Lower lobe of right lung (tissue), 2 donors: Measurements from ENCODE around the gene TTBK2. TPM values are rescaled to one million over a fixed set of nuclear protein-coding genes. Genes with fewer than 3 reads are reported as not detected.
"Not testable (repeated sequence)": the region's sequence is repeated elsewhere in the genome, so short reads cannot be mapped to it uniquely, and the experiment has no call there.

Experiments used
- ATAC-seq, 2 donors: fragments of 200-7000 bp; cut with Tn5 transposase; one replicate each; pipeline ENCODE4 v1.9.1; 2020 to 2022; ENCODE audit warnings: mild to moderate bottlenecking in 2 of 2, moderate library complexity in 2 of 2
- DNase-seq: peaks from one replicate; pipeline ENCODE4 v3.0.0-alpha.2; 2020
- H3K27ac ChIP-seq: fragments of 200-600 bp; one replicate; pipeline ENCODE4 v1.8.0; 2022
- H3K27me3 ChIP-seq: fragments of 200-600 bp; one replicate; pipeline ENCODE4 v1.8.0; 2022; ENCODE audit warnings: low read depth
- H3K36me3 ChIP-seq: fragments of 200-600 bp; one replicate; pipeline ENCODE4 v1.8.0; 2022; ENCODE audit warnings: mild to moderate bottlenecking
- H3K4me1 ChIP-seq: fragments of 200-600 bp; one replicate; pipeline ENCODE4 v1.8.0; 2022
- H3K4me3 ChIP-seq: fragments of 200-600 bp; one replicate; pipeline ENCODE4 v1.8.0; 2022; ENCODE audit warnings: mild to moderate bottlenecking
- H3K9me3 ChIP-seq: fragments of 200-600 bp; one replicate; pipeline ENCODE4 v1.8.0; 2022
- intact Hi-C: fragments of 100-400 bp; cut with DNase I; formaldehyde crosslinking; loops from one replicate; pipeline ENCODE4 v1.11.0; 2022
- total RNA-seq: library from RNA; stranded (reverse); fragmentation: NEBNext Ultra II Directional; extraction: Animal tissue kit (Norgen Biotek cat#: 25700); gene quantifications from one replicate; pipeline ENCODE4 v1.2.1, GENCODE V29; 2021
- TF ChIP-seq, protein P1 (sequence below): fragments of 200-600 bp; IDR thresholded peaks from one replicate; pipeline ENCODE4 v1.8.0; 2022; ENCODE audit warnings: antibody characterized with exemption, mild to moderate bottlenecking
- donor health status: DM: no; HTN: yes; CAD: no; lungs with severe emphysema.

Gene TTBK2
- total RNA-seq, 1 donor from 2014 or later: 19.1 TPM

DNA sequence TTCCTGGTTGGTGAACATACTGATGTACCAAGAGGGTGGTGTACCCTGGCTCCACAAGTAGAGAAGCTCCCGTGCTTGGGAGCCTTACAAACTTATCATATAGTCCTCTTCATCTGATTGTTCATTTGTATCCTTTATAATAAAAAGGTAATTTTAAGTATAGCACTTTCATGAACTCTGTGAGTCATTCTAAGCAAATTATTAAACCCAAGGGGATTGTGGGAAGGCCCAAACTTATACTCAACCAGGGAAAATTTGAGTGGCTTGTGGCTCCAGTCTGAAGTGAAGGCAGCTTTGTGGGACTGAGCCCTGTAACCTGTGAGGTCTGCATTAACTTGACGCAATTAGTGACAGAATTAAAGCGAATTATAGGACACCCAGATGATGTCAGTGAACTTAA is 29.0 kb downstream of the TTBK2 start:
- intact Hi-C loops: no loop called here
- TF ChIP-seq, protein P1, sequence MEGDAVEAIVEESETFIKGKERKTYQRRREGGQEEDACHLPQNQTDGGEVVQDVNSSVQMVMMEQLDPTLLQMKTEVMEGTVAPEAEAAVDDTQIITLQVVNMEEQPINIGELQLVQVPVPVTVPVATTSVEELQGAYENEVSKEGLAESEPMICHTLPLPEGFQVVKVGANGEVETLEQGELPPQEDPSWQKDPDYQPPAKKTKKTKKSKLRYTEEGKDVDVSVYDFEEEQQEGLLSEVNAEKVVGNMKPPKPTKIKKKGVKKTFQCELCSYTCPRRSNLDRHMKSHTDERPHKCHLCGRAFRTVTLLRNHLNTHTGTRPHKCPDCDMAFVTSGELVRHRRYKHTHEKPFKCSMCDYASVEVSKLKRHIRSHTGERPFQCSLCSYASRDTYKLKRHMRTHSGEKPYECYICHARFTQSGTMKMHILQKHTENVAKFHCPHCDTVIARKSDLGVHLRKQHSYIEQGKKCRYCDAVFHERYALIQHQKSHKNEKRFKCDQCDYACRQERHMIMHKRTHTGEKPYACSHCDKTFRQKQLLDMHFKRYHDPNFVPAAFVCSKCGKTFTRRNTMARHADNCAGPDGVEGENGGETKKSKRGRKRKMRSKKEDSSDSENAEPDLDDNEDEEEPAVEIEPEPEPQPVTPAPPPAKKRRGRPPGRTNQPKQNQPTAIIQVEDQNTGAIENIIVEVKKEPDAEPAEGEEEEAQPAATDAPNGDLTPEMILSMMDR: no peak

DNA sequence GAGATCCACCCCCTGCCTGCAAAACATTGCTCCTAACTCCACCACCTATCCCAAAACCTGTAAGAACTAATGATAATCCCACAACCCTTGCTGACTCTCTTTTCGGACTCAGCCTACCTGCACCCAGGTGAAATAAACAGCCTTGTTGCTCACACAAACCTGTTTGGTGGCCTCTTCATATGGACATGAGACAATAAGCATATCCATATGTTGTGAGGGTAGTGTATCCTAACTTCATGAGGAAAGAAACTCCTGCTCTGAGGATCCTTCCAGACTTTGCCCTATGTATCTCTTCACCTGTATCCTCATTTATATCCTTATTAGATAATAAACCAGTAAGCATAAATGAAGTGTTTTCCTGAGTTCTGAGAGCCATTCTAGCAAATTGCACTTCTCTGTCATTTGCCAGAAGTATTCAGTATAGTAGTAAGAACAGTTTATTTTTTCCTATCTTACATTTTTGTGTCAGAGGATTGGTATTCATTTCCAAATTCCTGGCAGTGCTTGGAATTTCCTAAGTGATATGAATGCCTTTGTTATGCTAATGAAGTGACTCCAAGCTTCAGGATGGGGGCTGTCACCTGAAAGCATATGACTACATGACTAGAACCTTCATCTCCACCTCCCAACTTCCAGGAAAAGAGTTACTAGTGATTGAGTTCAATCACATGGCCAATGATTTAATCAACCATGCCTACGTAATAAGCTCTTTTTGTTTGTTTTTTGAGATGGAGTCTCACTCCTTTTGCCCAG is 30.2 kb downstream of the TTBK2 start:
- TF ChIP-seq, protein P1: no peak
- no peak overlapping the region for H3K4me3 ChIP-seq
- intact Hi-C loops: no loop called here

More for the DNA sequence above, 29.0 kb downstream of the TTBK2 start:
- DNase-seq (no peak), ATAC-seq (no peak)
- Histone ChIP-seq H3K36me3 (no peaks in the 10 kb centered on the region), H3K4me1 (peaks cover 11% of the 10 kb centered on the region), H3K27ac (no peak overlapping the region), H3K27me3 (no peaks in the 10 kb centered on the region), H3K9me3 (peaks cover 3% of the 10 kb centered on the region), H3K4me3 (no peak overlapping the region)

DNA sequence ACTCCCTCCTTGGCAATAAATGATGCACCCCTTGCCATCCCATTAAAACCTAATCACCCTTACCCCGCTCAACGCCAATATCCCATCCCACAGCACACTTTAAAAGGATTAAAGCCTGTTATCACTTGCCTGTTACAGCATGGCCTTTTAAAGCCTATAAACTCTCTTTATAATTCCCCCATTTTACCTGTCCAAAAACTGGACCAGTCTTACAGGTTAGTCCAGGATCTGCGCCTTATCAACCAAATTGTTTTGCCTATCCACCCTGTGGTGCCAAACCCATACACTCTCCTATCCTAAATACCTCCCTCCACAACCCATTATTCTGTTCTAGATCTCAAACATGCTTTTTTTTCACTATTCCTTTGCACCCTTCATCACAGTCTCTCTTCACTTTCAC is 33.2 kb downstream of the TTBK2 start:
- ATAC-seq, H3K9me3 ChIP-seq, H3K27ac ChIP-seq, H3K4me3 ChIP-seq, DNase-seq, intact Hi-C loops, H3K36me3 ChIP-seq, H3K27me3 ChIP-seq: not testable (repeated sequence)
- peaks cover 11% of the 10 kb centered on the region for H3K4me1 ChIP-seq

More for the DNA sequence above, 30.2 kb downstream of the TTBK2 start:
- DNase-seq (no peak), ATAC-seq (peak; percentile 53 to 74)
- H3K27me3 ChIP-seq: no peaks in the 10 kb centered on the region
- peaks cover 3% of the 10 kb centered on the region for H3K9me3 ChIP-seq
- no peak overlapping the region for H3K27ac ChIP-seq
- no peaks in the 10 kb centered on the region for H3K36me3 ChIP-seq
- peaks cover 11% of the 10 kb centered on the region for H3K4me1 ChIP-seq

DNA sequence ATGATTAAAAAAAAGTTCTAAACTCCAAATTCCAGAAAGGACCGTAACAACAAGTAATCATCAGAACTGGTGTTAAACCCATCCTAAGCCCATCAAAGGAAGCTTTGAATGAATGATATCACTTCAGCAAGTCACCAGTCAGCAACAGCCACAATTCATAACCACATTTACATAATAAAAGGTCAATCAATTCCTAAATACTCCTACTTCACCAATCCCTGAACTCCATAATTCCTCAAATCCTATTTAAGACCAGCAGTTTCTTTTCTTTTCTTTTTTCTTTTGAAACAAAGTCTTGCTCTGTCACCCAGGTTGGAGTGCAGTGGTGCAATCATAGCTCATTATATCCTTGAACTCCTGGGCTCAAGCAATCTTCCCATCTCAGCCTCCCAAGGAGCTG is 40.5 kb downstream of the TTBK2 start:
- ATAC-seq (no peak), DNase-seq (no peak)
- no peaks in the 10 kb centered on the region for H3K9me3 ChIP-seq
- intact Hi-C loops: no loop called here
- no peak overlapping the region for H3K27ac ChIP-seq
- H3K4me3 ChIP-seq: no peak overlapping the region
- no peaks in the 10 kb centered on the region for H3K36me3 ChIP-seq
- no peaks in the 10 kb centered on the region for H3K4me1 ChIP-seq
- H3K27me3 ChIP-seq: no peaks in the 10 kb centered on the region
- TF ChIP-seq, protein P1: no peak

DNA sequence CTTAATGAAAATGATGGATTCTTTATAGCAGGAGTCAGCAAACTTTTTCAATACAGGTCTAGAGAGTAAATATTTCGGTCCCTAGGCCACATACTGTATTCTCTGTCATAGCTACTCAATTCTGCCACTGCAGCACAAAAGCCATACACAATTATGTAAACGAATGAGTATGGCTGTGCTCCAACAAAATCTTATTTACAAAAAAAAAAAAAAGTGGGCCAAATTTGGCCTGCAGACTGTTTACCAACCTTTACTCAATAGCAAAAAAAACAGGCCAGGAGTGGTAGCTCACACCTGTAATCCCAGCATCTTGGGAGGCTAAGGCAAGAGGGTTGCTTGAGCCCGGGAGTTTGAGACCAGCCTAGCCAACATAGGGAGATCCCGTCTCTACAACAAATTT is 41.1 kb downstream of the TTBK2 start:
- Histone ChIP-seq H3K4me3 (no peak overlapping the region), H3K36me3 (no peaks in the 10 kb centered on the region), H3K27me3 (no peaks in the 10 kb centered on the region), H3K27ac (no peak overlapping the region), H3K4me1 (no peaks in the 10 kb centered on the region), H3K9me3 (no peaks in the 10 kb centered on the region)
- TF ChIP-seq, protein P1: no peak
- DNase-seq: no peak
- ATAC-seq: peak; percentile 34 to 59
- intact Hi-C loops: no loop called here

DNA sequence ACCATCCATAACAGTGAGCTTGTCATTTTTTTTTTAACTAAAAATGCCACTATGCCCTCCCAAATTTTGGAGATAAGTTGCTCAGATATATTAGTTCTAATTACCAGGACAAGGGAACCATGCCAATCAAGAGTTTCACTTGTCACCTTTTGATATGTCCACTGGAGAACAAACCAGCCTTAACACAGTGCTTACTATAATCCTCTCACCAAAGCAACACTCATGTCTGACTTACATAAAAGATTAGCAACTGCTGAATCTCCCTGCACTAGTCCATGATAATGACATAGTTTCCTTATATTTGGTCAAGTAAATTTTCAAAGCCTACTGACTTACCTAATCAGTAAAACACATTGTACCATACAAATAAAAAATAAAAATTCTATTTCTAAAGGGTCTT is 44.4 kb downstream of the TTBK2 start:
- intact Hi-C loops: no loop called here
- H3K36me3 ChIP-seq: peaks cover 6% of the 10 kb centered on the region
- DNase-seq (no peak), ATAC-seq (no peak)
- H3K9me3 ChIP-seq: no peaks in the 10 kb centered on the region
- no peak overlapping the region for H3K4me3 ChIP-seq
- no peak overlapping the region for H3K27ac ChIP-seq
- H3K4me1 ChIP-seq: no peaks in the 10 kb centered on the region
- H3K27me3 ChIP-seq: no peaks in the 10 kb centered on the region
- TF ChIP-seq, protein P1: no peak
